GM18867 (cell line): ENCODE data around the gene CCDC28A.

Source experiments
- ATAC-seq: cut with Tn5 transposase; IDR thresholded peaks from one replicate; pipeline ENCODE4 v1.9.1; 2021; ENCODE audit warnings: mild to moderate bottlenecking, moderate library complexity; ENCODE audit not compliant: unreplicated experiment

Gene CCDC28A

DNA sequence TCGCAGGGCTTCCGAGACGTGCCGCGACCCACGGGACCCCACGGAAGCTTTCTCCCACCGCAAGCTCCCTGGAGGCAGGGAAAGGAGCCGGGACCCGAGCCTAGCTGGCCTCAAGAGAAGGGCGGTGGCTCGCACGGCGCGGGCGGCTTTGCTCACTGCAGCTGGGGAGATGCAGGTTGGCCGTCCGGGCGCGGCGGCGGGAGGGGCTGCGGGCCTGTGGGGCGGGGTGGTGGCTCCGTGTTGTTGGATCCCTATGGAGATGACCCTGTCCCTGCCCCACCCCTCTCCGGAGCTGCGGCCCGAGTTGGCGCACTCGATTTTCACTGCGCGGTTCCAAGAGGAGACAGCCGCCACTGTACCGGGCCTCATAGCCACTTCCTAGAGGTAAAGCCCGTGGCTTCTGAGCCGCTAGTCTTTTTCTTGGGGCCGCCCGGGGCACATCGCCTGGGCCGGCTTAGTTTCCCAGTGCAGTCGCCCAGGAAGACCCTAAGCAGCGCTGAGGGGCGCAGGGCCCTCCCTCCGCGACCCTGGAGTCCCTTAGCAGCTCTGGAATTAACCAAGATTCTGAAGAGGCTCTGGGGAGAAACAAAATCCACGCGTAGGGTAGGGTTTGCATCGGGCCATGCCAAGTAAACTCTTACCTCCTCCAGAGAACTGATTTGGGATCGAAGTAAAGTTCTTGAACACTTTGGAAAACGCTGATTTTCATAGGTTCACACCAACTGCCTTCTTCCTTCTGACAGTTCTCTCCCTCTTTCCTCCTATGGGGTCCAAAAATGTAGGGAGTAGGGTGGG is 22.4 kb downstream of the CCDC28A start, which contains the start of gene ECT2L:
ECT2L (plus strand) TSS at position 279 of the 795 bp plus-strand sequence. CDS start 17,188 bp downstream, outside the sequence.
- ATAC-seq: no peak

DNA sequence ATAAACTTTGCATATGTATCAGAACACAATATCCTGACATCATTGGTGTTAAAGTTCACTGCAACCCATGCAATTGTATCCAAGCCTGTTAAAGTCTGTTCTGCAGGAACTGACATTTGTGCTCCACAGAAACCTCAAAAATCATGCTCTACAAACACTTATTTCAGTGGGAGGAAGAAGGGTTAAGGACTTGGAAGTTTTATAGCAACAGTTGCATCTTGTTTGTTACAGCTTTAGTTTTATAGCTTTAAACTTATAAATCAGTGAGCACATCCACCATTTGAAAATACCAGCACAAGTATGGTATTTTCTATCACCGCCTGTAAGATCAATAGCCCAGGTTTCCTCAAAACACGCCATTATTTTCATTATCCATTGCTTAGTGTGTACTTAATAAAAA is 23.2 kb downstream of the CCDC28A start:
- ATAC-seq: no peak

DNA sequence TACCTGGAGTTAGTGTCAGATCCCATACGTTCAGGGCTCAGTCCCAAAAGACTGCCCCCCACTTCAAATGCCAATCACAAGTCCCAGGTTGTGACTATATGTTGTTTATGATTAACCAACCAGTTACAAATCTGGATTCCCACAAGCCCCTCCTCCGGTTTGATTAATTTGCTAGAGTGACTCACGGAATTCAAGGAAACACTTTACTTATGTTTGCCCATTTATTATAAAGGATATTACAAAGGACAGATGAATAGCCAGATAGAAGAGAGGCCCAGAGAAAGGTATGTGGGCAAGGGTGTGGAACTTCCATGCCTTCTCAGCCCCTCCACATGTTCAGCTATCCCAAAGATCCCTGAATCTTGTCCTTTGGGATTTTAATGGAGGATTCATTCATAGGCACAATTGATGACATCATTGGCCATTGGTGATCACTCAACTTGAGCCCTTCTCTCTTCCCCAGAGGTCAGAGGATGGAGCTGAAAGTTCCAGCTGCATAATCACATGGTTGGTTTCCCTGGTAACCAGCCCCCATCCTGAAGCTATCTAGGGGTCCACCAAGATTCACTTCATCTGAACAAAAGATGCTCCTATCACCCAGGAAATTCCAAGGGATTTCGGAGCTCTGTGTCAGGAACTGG is 24.4 kb downstream of the CCDC28A start:
- no peak for ATAC-seq

DNA sequence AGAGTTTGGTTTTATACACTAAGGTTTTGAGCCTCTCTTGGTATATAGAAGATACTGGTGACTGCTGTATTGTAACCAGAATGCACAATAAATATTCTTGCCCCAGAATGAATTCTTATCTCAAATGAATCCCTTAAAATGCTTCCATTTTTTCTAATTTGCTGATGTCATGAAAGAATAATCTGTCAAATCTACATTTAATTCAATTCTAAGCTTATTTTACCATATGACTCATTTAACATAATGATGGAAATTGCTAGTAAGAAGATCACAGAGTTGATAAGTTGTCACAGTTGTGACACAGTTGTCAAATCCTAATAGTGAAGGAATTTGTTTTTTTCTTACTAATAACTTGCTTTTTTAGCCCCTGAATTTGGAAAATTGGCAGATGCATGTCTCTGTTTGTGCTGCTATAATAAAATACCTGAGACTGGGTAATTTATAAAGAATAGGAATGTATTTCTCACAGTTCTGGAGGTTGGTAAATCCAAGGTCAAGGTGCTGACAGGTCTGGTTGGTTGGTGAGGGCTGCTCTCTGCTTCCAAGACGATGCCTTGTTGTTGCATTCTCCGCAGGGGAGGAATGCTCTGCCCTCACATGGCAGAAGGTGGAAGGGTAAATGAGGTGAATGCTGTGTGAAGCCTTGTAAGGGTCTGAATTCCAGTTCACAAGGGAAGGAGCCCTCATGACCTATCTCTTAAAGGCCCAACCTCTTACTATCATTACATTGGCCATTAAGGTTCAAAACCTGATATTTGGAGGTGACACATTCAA is 27.0 kb downstream of the CCDC28A start:
- no peak for ATAC-seq

DNA sequence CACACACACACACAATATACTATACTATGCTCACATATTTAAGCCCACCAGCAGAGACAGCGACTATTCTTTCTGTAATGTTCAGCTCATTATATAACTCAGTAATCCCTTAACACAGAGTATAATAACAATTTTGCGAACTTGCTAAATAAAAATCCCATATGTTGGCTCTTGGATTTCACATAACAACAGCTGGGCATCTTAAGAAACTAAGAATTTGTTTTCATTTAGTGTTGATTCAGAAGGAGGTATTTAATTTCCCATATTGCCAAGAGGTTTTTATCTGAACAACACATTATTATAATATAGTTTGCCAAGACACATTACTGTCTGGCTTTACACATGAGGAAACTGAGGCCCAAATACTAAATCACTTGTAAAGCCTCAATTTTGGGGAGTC is 29.8 kb downstream of the CCDC28A start:
- ATAC-seq: no peak

DNA sequence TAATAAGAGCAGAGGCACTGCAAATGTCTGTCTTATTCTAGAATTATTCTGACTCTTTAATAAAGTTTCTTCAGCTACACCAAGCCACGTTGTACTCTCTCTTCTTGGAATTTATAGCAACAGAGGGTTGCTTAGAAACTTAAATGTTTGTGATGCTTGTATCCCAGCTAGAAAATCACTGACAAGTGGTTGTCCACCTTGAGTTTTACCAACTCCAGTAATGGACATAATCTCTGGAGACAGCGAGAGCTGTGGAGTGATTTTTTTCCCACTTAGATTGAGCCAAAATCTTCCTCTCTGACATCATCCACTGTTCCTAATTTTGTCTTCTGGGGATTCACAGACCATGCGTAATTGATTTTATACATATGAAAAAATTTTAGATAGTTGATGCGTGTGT is 30.3 kb downstream of the CCDC28A start:
- ATAC-seq: no peak

DNA sequence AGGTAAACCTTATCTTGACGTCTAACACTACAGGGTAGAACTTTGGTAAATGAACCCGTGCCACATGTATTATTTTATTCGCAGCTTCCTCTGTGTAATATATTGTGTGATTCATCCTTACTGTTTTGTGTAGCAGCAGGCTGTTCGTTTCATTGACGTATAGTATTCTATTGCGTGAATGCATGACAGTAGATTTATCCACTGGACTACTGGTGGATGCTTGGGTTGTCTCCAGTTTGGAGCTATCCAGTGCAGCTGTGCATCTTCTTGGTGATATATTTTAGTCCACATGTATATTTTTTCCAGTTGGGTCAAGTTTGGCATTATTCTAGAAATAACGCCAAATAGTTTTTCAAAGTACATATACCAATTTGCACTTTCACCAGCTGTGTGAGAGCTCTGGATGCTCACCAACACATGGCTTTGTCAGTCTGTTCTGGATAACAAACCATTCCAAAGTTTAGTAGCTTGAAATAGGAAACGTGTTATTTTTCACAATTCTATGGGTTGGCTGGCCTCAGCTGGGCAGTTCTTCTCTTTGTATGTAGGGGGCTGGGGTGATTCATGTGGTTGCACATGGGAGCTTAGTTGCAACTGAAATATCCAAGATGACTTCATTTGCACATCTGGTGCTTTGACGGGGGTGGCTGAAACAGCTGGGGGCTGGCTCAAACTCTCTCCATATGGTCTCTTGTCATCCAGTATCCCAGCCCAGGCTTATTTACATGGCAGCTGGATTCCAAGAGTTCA is 31.6 kb downstream of the CCDC28A start:
- no peak for ATAC-seq

DNA sequence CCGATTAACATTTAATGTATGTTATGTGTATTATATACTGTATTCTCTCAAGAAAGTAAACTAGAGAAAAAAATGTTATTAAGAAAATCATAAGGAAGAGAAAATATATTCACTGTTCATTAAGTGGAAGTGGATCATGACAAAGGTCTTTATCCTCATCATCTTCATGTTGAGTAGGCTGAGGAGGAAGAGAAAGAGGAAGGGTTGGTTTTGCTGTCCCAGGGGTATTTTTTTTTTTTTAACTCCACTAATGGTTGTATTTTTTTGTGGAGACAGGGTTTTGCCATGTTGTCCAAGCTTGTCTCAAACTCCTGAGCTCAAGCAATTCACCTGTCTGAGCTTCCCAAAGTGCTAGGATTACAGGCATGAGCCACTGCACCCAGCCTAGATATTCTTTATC is 33.3 kb downstream of the CCDC28A start:
- no peak for ATAC-seq

DNA sequence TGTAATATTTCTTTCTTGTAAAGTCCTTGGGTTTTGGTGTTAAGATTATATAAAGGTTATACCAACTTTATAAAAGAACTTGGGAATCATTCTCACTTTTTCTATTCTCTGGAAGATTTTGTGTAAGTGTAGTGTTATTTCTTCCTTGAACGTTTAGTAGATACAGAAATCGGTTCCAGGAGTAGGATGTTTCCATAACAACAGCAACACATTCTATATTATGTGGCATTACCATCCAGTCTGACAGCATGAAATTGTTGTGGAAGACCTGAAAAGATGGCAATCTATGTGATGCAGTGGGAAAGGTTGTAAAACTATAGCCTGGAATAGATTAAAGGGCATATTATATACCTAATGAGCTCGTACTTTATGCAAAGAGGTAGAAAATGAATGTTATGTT is 36.1 kb downstream of the CCDC28A start:
- ATAC-seq: no peak

DNA sequence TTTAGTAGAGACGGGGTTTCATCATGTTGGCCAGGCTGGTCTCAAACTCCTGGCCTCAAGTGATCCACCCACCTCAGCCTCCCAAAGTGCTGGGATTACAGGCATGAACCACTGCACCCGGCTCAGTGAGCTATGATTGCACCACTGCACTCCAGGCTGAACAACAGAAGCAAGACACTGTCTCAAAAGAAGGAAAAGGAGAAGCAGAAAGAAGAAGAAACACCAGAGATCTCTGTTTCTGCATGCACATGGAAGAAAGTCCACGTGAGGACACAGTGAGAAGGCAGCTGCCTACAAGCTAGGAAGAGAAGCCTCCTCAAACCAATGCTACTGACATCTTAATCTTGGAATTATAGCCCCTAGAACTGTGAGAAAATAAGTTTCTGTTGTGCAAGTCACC is 38.3 kb downstream of the CCDC28A start:
- ATAC-seq: no peak

DNA sequence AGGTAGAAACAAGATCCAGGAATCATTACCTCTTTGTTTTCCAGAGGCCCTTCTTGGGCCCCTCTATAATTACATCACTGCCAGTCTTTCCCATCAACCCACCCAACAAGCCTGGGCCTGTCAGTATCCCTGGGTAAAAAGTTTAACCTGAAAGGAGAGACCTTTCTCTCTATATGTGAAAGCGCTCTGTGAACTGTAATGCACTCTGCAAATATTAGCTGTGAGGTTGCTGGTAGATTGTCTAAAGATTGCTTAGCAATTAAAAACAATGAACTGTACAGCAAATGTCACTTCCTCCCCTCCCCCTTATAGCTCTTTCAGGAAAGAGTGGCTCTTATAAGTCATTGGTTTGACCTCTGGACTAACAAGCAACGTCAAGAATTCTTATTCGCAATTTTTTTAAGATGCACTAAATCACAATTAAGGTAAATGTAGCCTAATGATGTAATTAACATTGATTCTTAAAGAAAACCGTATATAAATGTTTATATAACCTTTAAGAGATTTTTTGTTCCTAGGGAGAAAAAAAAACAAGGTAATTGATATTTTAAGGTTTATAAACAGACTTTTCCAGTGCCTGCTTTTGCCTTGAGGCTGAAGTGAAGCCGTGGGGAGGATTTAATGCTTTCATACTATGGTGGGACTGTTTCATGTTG is 40.7 kb downstream of the CCDC28A start:
- ATAC-seq: no peak

DNA sequence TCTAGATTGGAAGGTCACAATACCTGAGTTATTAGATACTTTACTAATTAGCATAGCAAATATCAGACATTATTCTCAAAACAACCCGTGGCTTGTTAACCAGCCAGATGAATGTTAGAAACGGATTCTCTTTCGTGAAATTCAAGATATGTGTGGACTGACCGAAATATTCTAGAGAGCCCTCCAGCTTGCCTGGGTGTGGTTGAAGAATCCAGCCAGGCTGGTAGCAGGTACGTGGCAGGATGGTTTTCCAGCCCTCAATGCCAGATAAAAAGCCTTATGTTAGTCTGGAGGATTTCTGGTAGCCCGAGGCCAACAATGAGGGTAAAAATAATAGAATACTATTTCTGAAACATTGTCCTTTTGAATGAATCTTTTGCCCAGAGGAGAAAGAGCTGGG is 41.7 kb downstream of the CCDC28A start:
- no peak for ATAC-seq

DNA sequence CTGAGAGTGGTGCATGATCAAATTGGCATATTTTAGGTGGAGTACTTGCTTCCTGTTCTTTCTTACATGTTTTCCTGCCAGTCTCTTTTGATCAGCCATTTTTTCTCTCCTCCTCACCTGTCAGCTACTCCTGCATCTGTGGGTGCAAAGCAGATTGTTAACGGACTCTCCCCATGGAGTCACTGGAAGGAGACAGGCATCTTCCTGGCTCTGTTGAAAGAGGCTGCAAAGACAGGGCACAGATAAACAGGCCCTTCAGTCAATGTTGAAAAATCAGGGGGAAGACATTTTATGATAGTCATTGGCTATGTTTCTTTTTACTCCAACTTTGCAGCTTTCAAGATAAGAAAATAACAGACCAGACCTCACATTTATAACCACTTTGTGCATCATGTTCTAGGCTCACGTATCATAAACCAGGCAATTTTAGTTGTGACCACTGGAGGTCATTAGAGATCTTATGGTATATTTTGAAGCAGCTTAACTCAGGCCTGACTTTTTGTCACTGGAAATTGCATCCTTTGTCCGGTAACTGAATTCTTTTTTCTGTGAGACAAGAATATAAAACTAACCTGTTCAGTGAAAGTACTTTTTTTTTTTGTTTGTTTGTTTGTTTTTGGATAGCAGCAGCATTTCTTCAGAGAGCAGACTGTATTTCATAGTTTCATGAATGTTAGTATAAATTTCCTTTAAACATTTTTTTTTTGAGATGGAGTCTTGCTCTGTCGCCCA is 42.4 kb downstream of the CCDC28A start:
- peak; percentile 79 for ATAC-seq

DNA sequence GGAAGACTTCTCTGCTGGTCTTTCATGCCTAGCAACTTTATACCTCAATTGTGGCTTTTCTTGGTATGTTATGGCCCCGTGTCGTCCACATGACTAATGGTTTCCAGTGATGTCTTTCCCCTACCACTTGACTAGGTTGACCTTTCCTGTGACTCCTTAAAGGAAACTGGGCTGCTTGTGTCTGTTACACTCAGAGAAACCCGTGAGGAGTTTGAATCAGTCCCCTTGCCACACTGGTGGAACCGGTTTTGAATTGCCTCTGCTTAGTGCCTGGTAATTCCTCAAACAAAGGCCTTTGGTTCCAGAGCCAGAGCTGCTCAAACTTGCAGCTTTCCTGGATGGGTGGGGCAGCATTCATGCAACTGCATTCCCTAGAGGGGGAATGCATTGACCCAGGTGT is 44.2 kb downstream of the CCDC28A start:
- ATAC-seq: no peak

DNA sequence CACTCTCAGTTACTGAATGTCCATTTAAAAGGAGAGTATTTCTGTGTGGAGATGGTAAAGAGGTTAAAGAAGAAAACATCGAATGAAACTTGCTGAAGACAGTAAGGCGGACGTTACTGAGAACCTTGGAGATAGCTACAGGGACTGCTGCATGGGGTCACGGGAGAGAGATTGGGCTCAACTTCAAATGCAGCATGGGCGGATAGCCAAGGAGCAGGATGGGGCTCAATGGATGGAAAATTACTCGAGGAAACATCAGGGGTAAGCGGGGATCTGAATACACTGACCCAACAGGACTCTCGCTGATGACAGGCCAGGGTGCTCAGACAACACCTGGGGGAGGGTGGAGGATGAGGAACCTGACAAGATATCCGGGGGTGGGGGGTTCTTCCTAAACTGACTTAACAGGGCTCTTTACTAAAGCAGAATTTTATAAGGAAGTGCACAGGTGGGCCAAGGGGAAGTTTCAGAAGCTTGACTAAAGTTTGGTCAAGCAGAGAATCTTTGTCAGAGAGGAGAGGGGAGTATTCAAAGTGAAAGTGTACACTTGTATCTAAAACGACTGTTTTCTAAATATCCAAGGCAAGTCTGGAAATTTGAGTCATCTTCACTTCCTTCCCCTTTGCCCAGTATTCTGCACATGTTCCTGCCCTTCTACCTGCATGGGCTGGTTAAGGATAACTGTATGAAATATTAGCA is 45.1 kb downstream of the CCDC28A start:
- peak; percentile 60 for ATAC-seq

DNA sequence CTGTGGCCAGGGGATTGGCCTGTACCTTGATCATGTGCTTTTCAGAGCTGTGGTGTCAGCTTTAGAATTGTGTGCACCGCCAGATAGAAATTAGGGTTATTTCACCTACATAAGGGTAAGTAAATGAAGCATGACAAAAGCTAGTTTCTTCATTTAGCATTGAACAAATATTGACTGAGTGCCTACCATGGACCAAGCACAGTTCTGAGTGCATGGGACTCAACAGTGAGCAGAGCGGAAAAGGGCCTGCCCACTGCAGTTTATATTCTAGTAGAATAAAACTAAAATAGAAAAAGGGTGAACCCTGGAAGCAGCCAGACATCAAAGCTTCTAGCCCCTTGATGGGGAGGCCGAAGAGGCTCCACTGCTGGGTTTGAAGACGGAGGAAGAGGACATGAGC is 48.0 kb downstream of the CCDC28A start:
- ATAC-seq: no peak

DNA sequence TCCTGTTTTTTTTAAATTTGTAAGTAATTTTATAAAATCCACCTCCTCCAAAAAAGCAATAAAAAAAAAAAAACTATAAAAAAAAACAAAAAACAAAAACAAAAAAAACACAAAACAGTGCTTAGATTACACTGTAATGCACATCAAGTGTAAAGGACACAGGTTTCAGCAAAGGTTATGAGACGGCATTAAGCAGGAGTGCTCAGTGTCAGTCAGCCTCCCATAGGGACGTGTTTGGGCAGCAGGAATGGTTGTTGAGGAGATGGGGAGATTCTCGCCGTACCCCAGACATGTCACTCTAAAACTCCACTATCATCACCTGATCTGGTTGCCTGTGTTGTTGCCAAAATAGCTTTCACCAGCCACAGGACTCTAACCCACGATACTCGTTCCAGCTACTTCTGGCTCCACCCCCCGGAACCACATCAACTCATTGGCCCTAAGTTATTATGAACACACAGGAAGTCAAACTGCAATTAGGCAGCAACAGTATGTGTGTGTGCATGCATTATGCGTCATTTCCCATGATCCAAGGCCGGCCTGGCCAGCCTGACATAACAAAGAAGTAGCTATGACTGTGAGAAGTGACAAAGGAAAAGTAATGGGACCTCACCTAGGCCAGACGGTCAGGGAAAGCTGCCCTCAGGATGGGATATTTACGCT is 51.0 kb downstream of the CCDC28A start:
- ATAC-seq: no peak

DNA sequence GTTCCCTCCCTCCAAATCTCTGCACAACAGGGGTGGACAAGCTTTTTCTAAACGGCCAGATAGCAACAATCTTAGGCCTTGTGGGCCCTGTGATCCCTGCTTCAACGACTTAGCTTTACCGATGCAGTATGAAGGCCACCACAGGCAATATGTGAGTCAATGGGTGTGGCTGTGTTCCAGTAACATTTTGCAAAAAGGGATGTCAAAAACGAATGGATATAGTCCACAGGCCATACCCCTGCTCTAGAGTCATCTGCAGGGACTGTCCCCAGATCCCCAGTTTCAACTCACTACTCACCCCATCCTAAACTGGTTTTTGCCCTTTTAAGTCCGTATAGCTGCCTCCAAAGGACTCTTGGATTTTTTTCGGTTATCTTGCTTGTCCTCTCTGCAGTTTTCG is 56.7 kb downstream of the CCDC28A start:
- no peak for ATAC-seq

DNA sequence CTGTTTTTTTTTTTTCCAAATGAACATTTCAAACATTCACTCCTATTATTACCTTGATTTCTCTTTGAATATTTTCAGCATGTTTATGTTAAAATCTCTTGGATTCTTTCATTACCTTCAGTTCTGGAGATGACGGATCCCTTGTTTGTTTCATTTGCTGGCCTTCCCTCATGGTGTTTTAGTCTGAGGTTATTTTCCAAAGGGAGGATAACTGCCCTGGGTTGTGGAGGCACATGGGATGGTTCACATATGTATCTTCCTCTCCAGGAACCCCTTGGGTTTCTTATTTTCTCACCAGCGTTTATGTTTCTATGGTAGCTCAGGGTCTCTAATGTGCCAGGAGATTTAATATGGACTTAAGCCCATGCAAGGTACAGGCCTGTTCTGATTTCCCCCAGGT is 58.6 kb downstream of the CCDC28A start:
- ATAC-seq: no peak
